ENCODE results near the gene RAB3IL1. TPM values are rescaled to one million over a fixed set of nuclear protein-coding genes. Genes with fewer than 3 reads are reported as not detected.

The RAB3IL1 gene
- total RNA-seq, 1 donor from 2014 or later, result 44.2 TPM

- DNase-seq (ENCODE audit: extremely low spot score, unreplicated experiment), result no peak
- no peak overlapping the region for H3K27ac Mint-ChIP-seq (ENCODE audit: unreplicated experiment)
- no peak for TF ChIP-seq CTCF (IDR thresholded peaks at IDR 0.05)
- H3K36me3 Mint-ChIP-seq (ENCODE audit: unreplicated experiment), result peaks cover 11% of the 10 kb centered on the region
- H3K4me3 Mint-ChIP-seq (ENCODE audit: unreplicated experiment), result no peak overlapping the region
- H3K4me1 Mint-ChIP-seq (ENCODE audit: unreplicated experiment), result peaks cover 32% of the 10 kb centered on the region
- no peaks in the 10 kb centered on the region for H3K9me3 Mint-ChIP-seq (ENCODE audit: unreplicated experiment)
- no peaks in the 10 kb centered on the region for H3K27me3 Mint-ChIP-seq (ENCODE audit: unreplicated experiment)
These were observed 42.5 kb downstream of the RAB3IL1 start for GRCh38 chr11:61874853-61875252.

GRCh38 chr11:61874377-61874809, 43.0 kb downstream of the RAB3IL1 start:
- Mint-ChIP-seq H3K27ac (ENCODE audit: unreplicated experiment) (peak overlapping the region; percentile 68), H3K9me3 (ENCODE audit: unreplicated experiment) (no peaks in the 10 kb centered on the region), H3K4me3 (ENCODE audit: unreplicated experiment) (no peak overlapping the region), H3K36me3 (ENCODE audit: unreplicated experiment) (peaks cover 11% of the 10 kb centered on the region), H3K4me1 (ENCODE audit: unreplicated experiment) (peaks cover 35% of the 10 kb centered on the region), H3K27me3 (ENCODE audit: unreplicated experiment) (no peaks in the 10 kb centered on the region)
- no peak for TF ChIP-seq CTCF (IDR thresholded peaks at IDR 0.05)
- no peak for DNase-seq (ENCODE audit: extremely low spot score, unreplicated experiment)

GRCh38 chr11:61873588-61874376, 43.6 kb downstream of the RAB3IL1 start:
- peak overlapping the region; percentile 63 for H3K27ac Mint-ChIP-seq (ENCODE audit: unreplicated experiment)
- H3K4me1 Mint-ChIP-seq (ENCODE audit: unreplicated experiment), result peaks cover 35% of the 10 kb centered on the region
- no peak for TF ChIP-seq CTCF (IDR thresholded peaks at IDR 0.05)
- no peaks in the 10 kb centered on the region for H3K9me3 Mint-ChIP-seq (ENCODE audit: unreplicated experiment)
- H3K36me3 Mint-ChIP-seq (ENCODE audit: unreplicated experiment), result peaks cover 11% of the 10 kb centered on the region
- no peaks in the 10 kb centered on the region for H3K27me3 Mint-ChIP-seq (ENCODE audit: unreplicated experiment)
- DNase-seq (ENCODE audit: extremely low spot score, unreplicated experiment), result no peak
- no peak overlapping the region for H3K4me3 Mint-ChIP-seq (ENCODE audit: unreplicated experiment)

- Mint-ChIP-seq H3K9me3 (ENCODE audit: unreplicated experiment) (no peaks in the 10 kb centered on the region), H3K4me1 (ENCODE audit: unreplicated experiment) (peaks cover 35% of the 10 kb centered on the region), H3K27me3 (ENCODE audit: unreplicated experiment) (no peaks in the 10 kb centered on the region), H3K27ac (ENCODE audit: unreplicated experiment) (no peak overlapping the region), H3K36me3 (ENCODE audit: unreplicated experiment) (peaks cover 10% of the 10 kb centered on the region), H3K4me3 (ENCODE audit: unreplicated experiment) (no peak overlapping the region)
- DNase-seq (ENCODE audit: extremely low spot score, unreplicated experiment), result peak; percentile 78
- no peak for TF ChIP-seq CTCF (IDR thresholded peaks at IDR 0.05)
These were observed 44.3 kb downstream of the RAB3IL1 start for GRCh38 chr11:61872935-61873565.

- Mint-ChIP-seq H3K27me3 (ENCODE audit: unreplicated experiment) (no peaks in the 10 kb centered on the region), H3K27ac (ENCODE audit: unreplicated experiment) (peak overlapping the region; percentile 84), H3K36me3 (ENCODE audit: unreplicated experiment) (no peaks in the 10 kb centered on the region), H3K4me1 (ENCODE audit: unreplicated experiment) (peaks cover 35% of the 10 kb centered on the region), H3K9me3 (ENCODE audit: unreplicated experiment) (no peaks in the 10 kb centered on the region), H3K4me3 (ENCODE audit: unreplicated experiment) (peak overlapping the region; percentile 53)
- peak; percentile 94 for DNase-seq (ENCODE audit: extremely low spot score, unreplicated experiment)
- TF ChIP-seq CTCF (IDR thresholded peaks at IDR 0.05), result peak; percentile 99
These were observed 46.2 kb downstream of the RAB3IL1 start for GRCh38 chr11:61871158-61871597.

Measured in osteocyte (in vitro differentiated cells).